Osteoblast (primary cell): ENCODE measurements around the gene DRD3. TPM values are rescaled to one million over a fixed set of nuclear protein-coding genes. Genes with fewer than 3 reads are reported as not detected.

Source experiments
- DNase-seq: peaks from one replicate; pipeline ENCODE4 v3.0.0; 2011; ENCODE audit warnings: low spot score, mixed read lengths; ENCODE audit not compliant: insufficient read length; ENCODE audit errors: missing footprints
- H2AFZ ChIP-seq: 2 replicates; pipeline ENCODE4 v1.6.0; 2011; ENCODE audit warnings: mild to moderate bottlenecking, low read length
- H3K27ac ChIP-seq: 2 replicates; pipeline ENCODE4 v1.5.1; 2011; ENCODE audit warnings: mild to moderate bottlenecking, low read depth, low read length, moderate library complexity
- H3K27me3 ChIP-seq: 2 replicates; pipeline ENCODE4 v1.6.0; 2012; ENCODE audit warnings: mild to moderate bottlenecking, control low read depth, inconsistent platforms, low read length, moderate library complexity; ENCODE audit not compliant: insufficient read depth
- H3K36me3 ChIP-seq: 2 replicates; pipeline ENCODE4 v1.5.1; 2011; ENCODE audit warnings: mild to moderate bottlenecking, low read length, control low read depth, moderate library complexity; ENCODE audit not compliant: insufficient read depth
- H3K4me1 ChIP-seq: 2 replicates; pipeline ENCODE4 v1.5.1; 2011; ENCODE audit warnings: mild to moderate bottlenecking, low read length, control low read depth, moderate library complexity; ENCODE audit not compliant: insufficient read depth
- H3K4me2 ChIP-seq: 2 replicates; pipeline ENCODE4 v1.6.0; 2011; ENCODE audit warnings: mild to moderate bottlenecking, low read length; ENCODE audit not compliant: insufficient read depth
- H3K4me3 ChIP-seq: fragments of 200-600 bp; sonication (generic); 3 replicates; pipeline ENCODE4 v1.5.1; 2012; ENCODE audit warnings: mild to moderate bottlenecking, low read length, inconsistent platforms; ENCODE audit not compliant: insufficient read depth
- H3K79me2 ChIP-seq: 2 replicates; pipeline ENCODE4 v1.6.0; 2012; ENCODE audit warnings: mild to moderate bottlenecking, low read length, control low read depth, inconsistent platforms; ENCODE audit not compliant: insufficient read depth
- H3K9me3 ChIP-seq: 2 replicates; pipeline ENCODE4 v1.5.1; 2011; ENCODE audit warnings: low read depth, low read length, control low read depth
- H4K20me1 ChIP-seq: 2 replicates; pipeline ENCODE4 v1.6.0; 2012; ENCODE audit warnings: mild to moderate bottlenecking, low read length, control low read depth; ENCODE audit not compliant: insufficient read depth
- total RNA-seq: library from RNA; depleted of rRNA; stranded (reverse); fragments of >200 nt; gene quantifications from 2 replicates; pipeline ENCODE4 v1.2.3, GENCODE V29; 2012
- TF ChIP-seq, protein P1 (sequence below): IDR thresholded peaks from 2 replicates; pipeline ENCODE4 v1.5.1; 2011; ENCODE audit warnings: mild to moderate bottlenecking, low read depth, low read length, moderate library complexity; ENCODE audit errors: extremely low read depth

Gene DRD3
- total RNA-seq, 1 donor = not detected

GRCh38 chr3:114206342-114206741 is 27.5 kb upstream of the DRD3 start:
- no peak overlapping the region for H3K4me3 ChIP-seq
- no peak for DNase-seq
- H3K4me2 ChIP-seq = no peak overlapping the region
- H3K27ac ChIP-seq = no peak overlapping the region
- H2AFZ ChIP-seq = no peak overlapping the region
- H3K79me2 ChIP-seq = no peaks in the 10 kb centered on the region
- TF ChIP-seq, protein P1, sequence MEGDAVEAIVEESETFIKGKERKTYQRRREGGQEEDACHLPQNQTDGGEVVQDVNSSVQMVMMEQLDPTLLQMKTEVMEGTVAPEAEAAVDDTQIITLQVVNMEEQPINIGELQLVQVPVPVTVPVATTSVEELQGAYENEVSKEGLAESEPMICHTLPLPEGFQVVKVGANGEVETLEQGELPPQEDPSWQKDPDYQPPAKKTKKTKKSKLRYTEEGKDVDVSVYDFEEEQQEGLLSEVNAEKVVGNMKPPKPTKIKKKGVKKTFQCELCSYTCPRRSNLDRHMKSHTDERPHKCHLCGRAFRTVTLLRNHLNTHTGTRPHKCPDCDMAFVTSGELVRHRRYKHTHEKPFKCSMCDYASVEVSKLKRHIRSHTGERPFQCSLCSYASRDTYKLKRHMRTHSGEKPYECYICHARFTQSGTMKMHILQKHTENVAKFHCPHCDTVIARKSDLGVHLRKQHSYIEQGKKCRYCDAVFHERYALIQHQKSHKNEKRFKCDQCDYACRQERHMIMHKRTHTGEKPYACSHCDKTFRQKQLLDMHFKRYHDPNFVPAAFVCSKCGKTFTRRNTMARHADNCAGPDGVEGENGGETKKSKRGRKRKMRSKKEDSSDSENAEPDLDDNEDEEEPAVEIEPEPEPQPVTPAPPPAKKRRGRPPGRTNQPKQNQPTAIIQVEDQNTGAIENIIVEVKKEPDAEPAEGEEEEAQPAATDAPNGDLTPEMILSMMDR = no peak
- no peaks in the 10 kb centered on the region for H3K9me3 ChIP-seq
- H3K4me1 ChIP-seq = no peaks in the 10 kb centered on the region
- peaks cover 2% of the 10 kb centered on the region for H3K27me3 ChIP-seq
- H3K36me3 ChIP-seq = no peaks in the 10 kb centered on the region
- no peaks in the 10 kb centered on the region for H4K20me1 ChIP-seq

GRCh38 chr3:114205541-114205940 is 26.7 kb upstream of the DRD3 start:
- no peak overlapping the region for H3K27ac ChIP-seq
- H3K27me3 ChIP-seq = peaks cover 2% of the 10 kb centered on the region
- no peaks in the 10 kb centered on the region for H3K9me3 ChIP-seq
- DNase-seq = no peak
- no peaks in the 10 kb centered on the region for H3K79me2 ChIP-seq
- H2AFZ ChIP-seq = no peak overlapping the region
- no peaks in the 10 kb centered on the region for H4K20me1 ChIP-seq
- H3K36me3 ChIP-seq = no peaks in the 10 kb centered on the region
- H3K4me2 ChIP-seq = no peak overlapping the region
- no peaks in the 10 kb centered on the region for H3K4me1 ChIP-seq
- TF ChIP-seq, protein P1 = no peak
- H3K4me3 ChIP-seq = no peak overlapping the region

DNA sequence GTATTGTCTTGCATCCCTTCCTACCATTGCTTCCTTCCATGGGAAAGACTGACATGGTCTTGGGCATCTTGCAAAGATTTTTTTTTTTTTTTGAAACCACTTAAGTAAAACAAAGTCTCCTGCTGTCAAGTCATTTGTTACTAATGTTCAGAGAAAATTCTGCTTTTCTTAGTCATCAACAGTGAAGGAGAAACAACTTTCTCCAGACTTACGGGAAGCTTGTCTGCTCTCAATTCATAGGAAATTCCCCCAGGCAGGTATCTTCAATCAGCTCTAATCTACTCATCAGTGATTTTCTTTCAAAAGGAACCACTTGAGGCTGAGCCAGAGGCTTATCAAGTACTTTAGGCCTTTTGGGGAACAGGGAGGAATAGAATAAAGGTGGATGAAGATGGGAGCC is 15.9 kb upstream of the DRD3 start:
- Histone ChIP-seq H2AFZ (no peak overlapping the region), H3K4me2 (no peak overlapping the region), H3K4me3 (no peak overlapping the region), H3K4me1 (no peaks in the 10 kb centered on the region), H3K79me2 (no peaks in the 10 kb centered on the region), H3K27ac (no peak overlapping the region), H4K20me1 (no peaks in the 10 kb centered on the region), H3K9me3 (no peaks in the 10 kb centered on the region), H3K27me3 (peaks cover 3% of the 10 kb centered on the region), H3K36me3 (no peaks in the 10 kb centered on the region)
- TF ChIP-seq, protein P1 = no peak
- no peak for DNase-seq

DNA sequence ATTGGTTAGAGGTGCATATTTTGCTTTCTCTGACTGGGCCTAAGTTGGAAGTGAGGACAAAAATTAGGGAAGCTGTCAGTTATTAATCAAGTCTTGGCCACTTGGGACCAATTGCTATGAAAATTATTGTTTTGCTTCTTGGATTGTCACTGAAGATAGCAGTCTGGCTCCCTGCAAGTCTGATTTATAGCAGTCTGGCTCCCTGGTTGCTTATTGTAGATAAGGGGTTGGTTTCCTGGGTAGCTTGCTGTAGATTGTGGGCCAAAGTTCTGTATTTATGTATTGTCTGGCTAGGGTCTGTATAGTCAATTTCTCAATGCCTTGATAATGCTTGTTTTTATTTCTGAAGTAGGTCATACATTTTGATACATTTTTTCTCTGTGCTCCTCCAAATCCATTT is 13.3 kb upstream of the DRD3 start:
- DNase-seq = no peak

More for the DNA sequence above, 13.3 kb upstream of the DRD3 start:
- Histone ChIP-seq H3K4me3 (no peak overlapping the region), H3K36me3 (no peaks in the 10 kb centered on the region), H3K9me3 (no peaks in the 10 kb centered on the region), H3K4me2 (no peak overlapping the region), H3K27me3 (no peaks in the 10 kb centered on the region), H4K20me1 (no peaks in the 10 kb centered on the region), H2AFZ (no peak overlapping the region), H3K4me1 (no peaks in the 10 kb centered on the region), H3K79me2 (no peaks in the 10 kb centered on the region), H3K27ac (no peak overlapping the region)
- TF ChIP-seq, protein P1 = no peak
